A204.1 (cell line): ENCODE data around the gene LYRM4.

Experiments
- FAIRE-seq: peaks from 2 replicates; lab custom pipeline; 2012; peaks lifted over from hg19 to GRCh38; lab: Jason Lieb, UNC

LYRM4 gene

GRCh38 chr6:5241252-5241651 lies 19.5 kb downstream of the LYRM4 start:
- no peak for FAIRE-seq

GRCh38 chr6:5238336-5238735 lies 22.4 kb downstream of the LYRM4 start:
- FAIRE-seq = no peak

GRCh38 chr6:5237805-5238204 lies 22.9 kb downstream of the LYRM4 start:
- FAIRE-seq = no peak

- FAIRE-seq = no peak
These were observed 24.9 kb downstream of the LYRM4 start for GRCh38 chr6:5235830-5236229.

GRCh38 chr6:5234874-5235273 lies 25.9 kb downstream of the LYRM4 start:
- no peak for FAIRE-seq

GRCh38 chr6:5231289-5231688 lies 29.5 kb downstream of the LYRM4 start:
- FAIRE-seq = no peak

- no peak for FAIRE-seq
These were observed 30.7 kb downstream of the LYRM4 start for GRCh38 chr6:5230081-5230480.

GRCh38 chr6:5229356-5229755 lies 31.4 kb downstream of the LYRM4 start:
- FAIRE-seq = no peak

GRCh38 chr6:5223309-5223708 lies 37.4 kb downstream of the LYRM4 start:
- no peak for FAIRE-seq

- no peak for FAIRE-seq
These were observed 40.3 kb downstream of the LYRM4 start for GRCh38 chr6:5220443-5220842.

GRCh38 chr6:5219011-5219691 lies 41.6 kb downstream of the LYRM4 start:
- no peak for FAIRE-seq

GRCh38 chr6:5217356-5217755 lies 43.4 kb downstream of the LYRM4 start:
- FAIRE-seq = no peak

GRCh38 chr6:5215799-5216198 lies 45.0 kb downstream of the LYRM4 start:
- FAIRE-seq = no peak

GRCh38 chr6:5215159-5215558 lies 45.6 kb downstream of the LYRM4 start:
- FAIRE-seq = no peak

GRCh38 chr6:5214570-5215052 lies 46.1 kb downstream of the LYRM4 start:
- no peak for FAIRE-seq

- FAIRE-seq = no peak
These were observed 46.9 kb downstream of the LYRM4 start for GRCh38 chr6:5213836-5214235.

GRCh38 chr6:5211492-5211891 lies 49.3 kb downstream of the LYRM4 start:
- no peak for FAIRE-seq

- no peak for FAIRE-seq
These were observed 52.2 kb downstream of the LYRM4 start for GRCh38 chr6:5208471-5208971.

GRCh38 chr6:5208057-5208456 lies 52.7 kb downstream of the LYRM4 start:
- no peak for FAIRE-seq

GRCh38 chr6:5206920-5207561 lies 53.7 kb downstream of the LYRM4 start:
- no peak for FAIRE-seq

- FAIRE-seq = no peak
These were observed 54.6 kb downstream of the LYRM4 start for GRCh38 chr6:5205877-5206850.

GRCh38 chr6:5205035-5205507 lies 55.7 kb downstream of the LYRM4 start:
- no peak for FAIRE-seq

- FAIRE-seq = no peak
These were observed 56.4 kb downstream of the LYRM4 start for GRCh38 chr6:5204376-5204775.
